ENCODE data around the gene BRD4.
A peak's percentile ranks its signal among the peaks of the same experiment; 100 is the strongest.
"Not testable (repeated sequence)": the region's sequence is repeated elsewhere in the genome, so short reads cannot be mapped to it uniquely, and the experiment has no call there.

The BRD4 gene

DNA sequence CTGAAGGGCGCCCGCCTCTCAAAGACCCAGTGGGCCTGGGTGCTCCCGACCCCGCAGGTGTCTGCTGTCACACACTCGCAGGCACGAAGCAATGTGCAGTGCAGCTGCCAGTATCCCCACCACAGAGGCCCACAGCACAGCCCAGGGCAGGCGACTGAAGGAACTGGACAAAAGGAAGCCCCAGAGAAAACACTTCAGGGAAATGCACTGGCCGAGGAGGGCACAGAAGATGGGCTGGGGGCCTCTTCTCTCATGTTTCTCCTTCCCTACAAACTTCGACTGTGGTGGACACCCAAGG is 37.2 kb upstream of the BRD4 start:
- H3K36me3 ChIP-seq (ENCODE audit: control insufficient read depth in 4 of 4, insufficient read depth in 4 of 4, low read length in 3 of 4) = peaks cover 24 to 90% (median 68%) of the 10 kb centered on the region in 4 experiments
- POLR2A ChIA-PET = interaction anchor here (1.4 kb wide), 1 partner anchor 10 kb away, joined by 3 read pairs; the partner anchor contains the start of gene AKAP8
- H3K9me3 ChIP-seq (ENCODE audit: control extremely low read depth in 1 of 5, control insufficient read depth in 4 of 5, insufficient read depth in 2 of 5, low read depth in 1 of 5, low read length in 4 of 5) = no peaks in the 10 kb centered on the region
- no peak for DNase-seq
- WGBS (ENCODE audit: insufficient coverage) = 98% methylated on average over 6 of the region's 9 CpGs
- H3K27ac ChIP-seq (ENCODE audit: insufficient read depth in 1 of 2, low read depth in 1 of 2, low read length in 2 of 2, poor library complexity in 1 of 2, severe bottlenecking in 2 of 2) = no peak overlapping the region
- H3K4me3 ChIP-seq (ENCODE audit: control insufficient read depth in 1 of 7, extremely low read depth in 1 of 7, insufficient read depth in 4 of 7, low read depth in 2 of 7, low read length in 6 of 7) = no peak overlapping the region
- no peaks in the 10 kb centered on the region for H3K27me3 ChIP-seq (replicated peaks in 2 of 5; ENCODE audit: control insufficient read depth in 4 of 5, insufficient read depth in 5 of 5, low read length in 4 of 5)
- CTCF ChIA-PET = interaction anchor here (0.5 to 0.8 kb wide), 2 partner anchors 9 to 61 kb away, joined by 3 to 4 read pairs; no protein-coding TSS in a partner anchor
- no peaks in the 10 kb centered on the region for H3K4me1 ChIP-seq (ENCODE audit: control extremely low read depth in 1 of 4, control insufficient read depth in 4 of 4, insufficient read depth in 4 of 4, low read length in 3 of 4)

DNA sequence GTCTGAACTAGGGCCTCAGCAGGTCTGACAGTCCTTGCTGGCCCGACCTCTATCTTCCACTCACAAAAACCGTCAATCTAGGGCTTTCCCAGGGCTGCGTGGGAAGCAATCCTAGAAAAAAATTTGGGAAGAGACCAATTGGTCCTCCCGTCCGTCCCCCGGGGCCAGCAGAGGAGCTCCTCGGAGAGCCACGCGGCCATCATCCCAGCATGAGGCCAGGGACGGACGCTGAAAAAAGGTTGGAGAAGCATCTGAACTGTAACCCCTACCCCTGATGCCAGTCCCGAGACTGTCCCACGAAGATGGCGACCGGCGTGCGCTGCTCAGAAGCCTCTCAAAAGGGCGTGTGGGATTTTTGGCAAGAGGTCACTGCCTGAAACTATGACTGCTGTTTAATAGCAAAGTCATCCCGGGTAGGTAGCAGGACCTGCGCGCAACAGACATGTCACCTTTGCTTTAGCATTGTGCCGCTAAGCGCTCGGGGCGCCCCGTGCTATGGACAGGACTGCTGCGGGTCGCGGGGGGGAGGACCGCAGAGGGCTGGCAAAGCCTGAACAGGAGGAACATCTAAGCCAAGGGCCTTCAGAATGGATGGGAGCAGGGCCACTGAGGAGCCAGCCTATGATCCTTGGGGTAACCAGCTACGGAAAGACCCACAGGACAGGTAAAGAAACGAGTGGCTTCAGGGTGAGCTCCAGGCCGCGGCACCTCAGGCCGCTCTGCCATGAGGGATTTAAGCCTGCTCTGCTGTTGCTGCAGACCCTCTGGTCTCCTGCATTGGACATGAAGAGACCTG is 36.7 kb upstream of the BRD4 start:
- POLR2A ChIA-PET = no interaction called here

DNA sequence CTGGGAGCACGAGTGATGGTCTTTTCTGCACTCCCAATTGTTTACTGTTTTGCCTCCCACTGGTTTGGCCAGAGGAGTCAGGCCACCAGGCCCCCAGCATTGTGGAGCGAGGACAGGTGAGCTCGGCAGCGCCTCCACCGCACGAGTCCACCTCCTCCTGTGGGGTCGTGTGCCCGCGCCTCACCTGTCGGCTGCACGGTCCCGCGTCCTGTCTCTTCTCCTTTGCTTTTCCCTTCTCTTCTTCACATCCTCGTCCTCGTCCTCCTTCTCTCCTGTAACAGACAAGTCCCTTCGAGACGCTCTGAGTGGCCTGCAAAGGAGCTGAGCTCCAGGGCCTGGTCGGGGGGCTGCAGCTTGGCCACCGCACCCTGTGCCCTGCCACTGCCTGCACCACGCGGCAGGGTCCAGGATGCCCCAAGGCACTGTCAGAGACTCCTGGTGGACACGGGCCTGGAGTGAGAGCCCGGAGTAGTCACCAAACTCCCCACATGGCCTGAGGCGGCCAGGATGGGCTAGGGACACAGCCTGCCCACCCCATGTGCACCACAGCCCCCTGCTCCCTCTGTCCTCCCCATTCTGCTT is 35.8 kb upstream of the BRD4 start:
- no peak overlapping the region for H3K4me3 ChIP-seq (ENCODE audit: control insufficient read depth in 1 of 7, extremely low read depth in 1 of 7, insufficient read depth in 4 of 7, low read depth in 2 of 7, low read length in 6 of 7)
- H3K27me3 ChIP-seq (replicated peaks in 2 of 5; ENCODE audit: control insufficient read depth in 4 of 5, insufficient read depth in 5 of 5, low read length in 4 of 5) = no peaks in the 10 kb centered on the region
- no peak for DNase-seq
- peaks cover 24 to 79% (median 57%) of the 10 kb centered on the region in 4 experiments for H3K36me3 ChIP-seq (ENCODE audit: control insufficient read depth in 4 of 4, insufficient read depth in 4 of 4, low read length in 3 of 4)
- no peak overlapping the region for H3K27ac ChIP-seq (ENCODE audit: insufficient read depth in 1 of 2, low read depth in 1 of 2, low read length in 2 of 2, poor library complexity in 1 of 2, severe bottlenecking in 2 of 2)
- POLR2A ChIA-PET = no interaction called here
- CTCF ChIA-PET = interaction anchor here (1.1 kb wide), 2 partner anchors 11 to 12 kb away, joined by 3 to 4 read pairs; partner anchors contain the start of gene AKAP8
- H3K9me3 ChIP-seq (ENCODE audit: control extremely low read depth in 1 of 5, control insufficient read depth in 4 of 5, insufficient read depth in 2 of 5, low read depth in 1 of 5, low read length in 4 of 5) = no peaks in the 10 kb centered on the region
- H3K4me1 ChIP-seq (ENCODE audit: control extremely low read depth in 1 of 4, control insufficient read depth in 4 of 4, insufficient read depth in 4 of 4, low read length in 3 of 4) = no peaks in the 10 kb centered on the region
- 94% methylated on average over 13 of the region's 24 CpGs for WGBS (ENCODE audit: insufficient coverage)

More for the DNA sequence above, 36.7 kb upstream of the BRD4 start:
- 97% methylated on average over 33 of the region's 35 CpGs for WGBS (ENCODE audit: insufficient coverage)
- H3K27me3 ChIP-seq (replicated peaks in 2 of 5; ENCODE audit: control insufficient read depth in 4 of 5, insufficient read depth in 5 of 5, low read length in 4 of 5) = no peaks in the 10 kb centered on the region
- H3K4me1 ChIP-seq (ENCODE audit: control extremely low read depth in 1 of 4, control insufficient read depth in 4 of 4, insufficient read depth in 4 of 4, low read length in 3 of 4) = no peaks in the 10 kb centered on the region
- DNase-seq = no peak
- peaks cover 24 to 88% (median 65%) of the 10 kb centered on the region in 4 experiments for H3K36me3 ChIP-seq (ENCODE audit: control insufficient read depth in 4 of 4, insufficient read depth in 4 of 4, low read length in 3 of 4)
- CTCF ChIA-PET = interaction anchor here (0.5 to 1.1 kb wide), 2 partner anchors 11 to 60 kb away, joined by 3 to 4 read pairs; partner anchors contain the start of gene AKAP8
- H3K4me3 ChIP-seq (ENCODE audit: control insufficient read depth in 1 of 7, extremely low read depth in 1 of 7, insufficient read depth in 4 of 7, low read depth in 2 of 7, low read length in 6 of 7) = no peak overlapping the region
- H3K27ac ChIP-seq (ENCODE audit: insufficient read depth in 1 of 2, low read depth in 1 of 2, low read length in 2 of 2, poor library complexity in 1 of 2, severe bottlenecking in 2 of 2) = no peak overlapping the region
- H3K9me3 ChIP-seq (ENCODE audit: control extremely low read depth in 1 of 5, control insufficient read depth in 4 of 5, insufficient read depth in 2 of 5, low read depth in 1 of 5, low read length in 4 of 5) = no peaks in the 10 kb centered on the region

DNA sequence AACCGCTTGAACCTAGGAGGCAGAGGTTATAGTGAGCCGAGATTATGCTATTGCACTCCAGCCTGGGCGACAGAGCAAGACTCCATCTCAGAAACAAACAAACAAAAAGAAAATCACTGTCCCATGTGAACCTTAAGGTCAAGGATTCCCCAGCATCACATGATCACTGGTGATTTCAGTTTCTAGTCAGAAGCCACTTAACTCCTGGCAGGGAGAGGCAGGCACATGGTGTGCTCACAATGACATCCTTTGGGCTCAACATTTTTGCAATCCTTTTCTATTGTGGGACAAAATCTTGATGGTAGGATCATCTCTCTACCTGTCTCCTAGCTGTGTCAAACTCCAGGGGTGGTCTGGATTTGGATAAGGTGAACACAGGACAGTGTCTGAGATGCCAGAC is 35.1 kb upstream of the BRD4 start:
- peaks cover 24 to 73% (median 53%) of the 10 kb centered on the region in 4 experiments for H3K36me3 ChIP-seq (ENCODE audit: control insufficient read depth in 4 of 4, insufficient read depth in 4 of 4, low read length in 3 of 4)
- H3K4me3 ChIP-seq (ENCODE audit: control insufficient read depth in 1 of 7, extremely low read depth in 1 of 7, insufficient read depth in 4 of 7, low read depth in 2 of 7, low read length in 6 of 7) = no peak overlapping the region
- no peaks in the 10 kb centered on the region for H3K4me1 ChIP-seq (ENCODE audit: control extremely low read depth in 1 of 4, control insufficient read depth in 4 of 4, insufficient read depth in 4 of 4, low read length in 3 of 4)
- H3K27me3 ChIP-seq (replicated peaks in 2 of 5; ENCODE audit: control insufficient read depth in 4 of 5, insufficient read depth in 5 of 5, low read length in 4 of 5) = no peaks in the 10 kb centered on the region
- no peaks in the 10 kb centered on the region for H3K9me3 ChIP-seq (ENCODE audit: control extremely low read depth in 1 of 5, control insufficient read depth in 4 of 5, insufficient read depth in 2 of 5, low read depth in 1 of 5, low read length in 4 of 5)
- ChIA-PET CTCF (interaction anchor here (1.1 kb wide), 1 partner anchor 11 kb away, joined by 4 read pairs; no protein-coding TSS in a partner anchor), POLR2A (no interaction called here)
- WGBS (ENCODE audit: insufficient coverage) = 100% methylated on average over 2 of the region's 3 CpGs
- no peak overlapping the region for H3K27ac ChIP-seq (ENCODE audit: insufficient read depth in 1 of 2, low read depth in 1 of 2, low read length in 2 of 2, poor library complexity in 1 of 2, severe bottlenecking in 2 of 2)
- DNase-seq = no peak

DNA sequence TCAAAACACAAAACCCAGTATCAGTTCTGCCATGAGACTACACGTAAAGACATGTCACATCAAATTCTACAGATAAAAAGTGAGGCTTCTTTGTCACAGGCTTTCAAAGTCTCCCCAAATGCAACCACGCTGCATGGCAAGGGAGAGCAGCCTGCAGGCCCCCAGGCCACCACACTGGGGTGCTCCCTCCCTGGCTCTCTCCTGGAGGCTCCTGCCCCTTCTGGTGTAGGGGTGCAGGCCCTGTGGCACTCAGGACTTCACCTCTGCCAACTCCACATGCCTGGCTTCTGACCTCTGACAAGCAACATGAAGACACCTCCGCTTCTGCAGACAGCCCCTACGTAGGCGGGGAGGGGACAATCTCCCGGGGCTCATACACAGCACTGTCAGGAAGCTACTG is 32.9 kb upstream of the BRD4 start:
- ChIA-PET POLR2A (no interaction called here), CTCF (no interaction called here)
- no peak overlapping the region for H3K27ac ChIP-seq (ENCODE audit: insufficient read depth in 1 of 2, low read depth in 1 of 2, low read length in 2 of 2, poor library complexity in 1 of 2, severe bottlenecking in 2 of 2)
- peak in 1 of 3 donors; percentile 17 for DNase-seq
- 100% methylated on average over 5 of the region's 6 CpGs for WGBS (ENCODE audit: insufficient coverage)
- H3K4me3 ChIP-seq (ENCODE audit: control insufficient read depth in 1 of 7, extremely low read depth in 1 of 7, insufficient read depth in 4 of 7, low read depth in 2 of 7, low read length in 6 of 7) = no peak overlapping the region
- H3K36me3 ChIP-seq (ENCODE audit: control insufficient read depth in 4 of 4, insufficient read depth in 4 of 4, low read length in 3 of 4) = peaks cover 21 to 71% (median 51%) of the 10 kb centered on the region in 4 experiments
- no peaks in the 10 kb centered on the region for H3K4me1 ChIP-seq (ENCODE audit: control extremely low read depth in 1 of 4, control insufficient read depth in 4 of 4, insufficient read depth in 4 of 4, low read length in 3 of 4)
- H3K27me3 ChIP-seq (replicated peaks in 2 of 5; ENCODE audit: control insufficient read depth in 4 of 5, insufficient read depth in 5 of 5, low read length in 4 of 5) = no peaks in the 10 kb centered on the region
- H3K9me3 ChIP-seq (ENCODE audit: control extremely low read depth in 1 of 5, control insufficient read depth in 4 of 5, insufficient read depth in 2 of 5, low read depth in 1 of 5, low read length in 4 of 5) = no peaks in the 10 kb centered on the region

DNA sequence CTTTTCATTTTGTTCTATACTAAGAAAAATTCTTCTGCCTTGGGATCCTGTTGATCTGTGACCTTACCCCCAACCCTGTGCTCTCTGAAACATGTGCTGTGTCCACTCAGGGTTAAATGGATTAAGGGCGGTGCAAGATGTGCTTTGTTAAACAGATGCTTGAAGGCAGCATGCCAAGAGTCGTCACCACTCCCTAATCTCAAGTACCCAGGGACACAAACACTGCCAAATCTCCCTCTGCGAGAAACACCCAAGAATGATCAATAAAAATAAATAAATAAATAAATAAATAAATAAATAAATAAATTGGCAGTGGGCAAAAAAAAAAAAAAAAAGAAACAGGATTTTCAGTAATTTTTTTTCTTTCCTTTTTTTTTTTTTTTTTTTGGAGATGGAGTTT is 31.5 kb upstream of the BRD4 start:
- CTCF ChIA-PET; H3K4me1 ChIP-seq (ENCODE audit: control extremely low read depth in 1 of 4, control insufficient read depth in 4 of 4, insufficient read depth in 4 of 4, low read length in 3 of 4): not testable (repeated sequence)
- POLR2A ChIA-PET = interaction anchor here (0.7 kb wide), 1 partner anchor 11 kb away, joined by 8 read pairs; no protein-coding TSS in a partner anchor

DNA sequence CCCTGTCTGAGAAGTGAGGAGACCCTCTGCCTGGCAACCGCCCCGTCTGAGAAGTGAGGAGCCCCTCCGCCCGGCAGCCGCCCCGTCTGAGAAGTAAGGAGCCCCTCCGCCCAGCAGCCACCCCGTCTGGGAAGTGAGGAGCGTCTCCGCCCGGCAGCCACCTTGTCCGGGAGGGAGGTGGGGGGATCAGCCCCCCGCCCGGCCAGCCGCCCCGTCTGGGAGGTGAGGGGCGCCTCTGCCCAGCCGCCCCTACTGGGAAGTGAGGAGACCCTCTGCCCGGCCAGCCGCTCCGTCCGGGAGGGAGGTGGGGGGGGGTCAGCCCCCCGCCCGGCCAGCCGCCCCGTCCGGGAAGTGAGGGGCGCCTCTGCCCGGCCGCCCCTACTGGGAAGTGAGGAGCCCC is 30.7 kb upstream of the BRD4 start:
- POLR2A ChIA-PET; CTCF ChIA-PET; DNase-seq; H3K4me1 ChIP-seq (ENCODE audit: control extremely low read depth in 1 of 4, control insufficient read depth in 4 of 4, insufficient read depth in 4 of 4, low read length in 3 of 4); H3K27ac ChIP-seq (ENCODE audit: insufficient read depth in 1 of 2, low read depth in 1 of 2, low read length in 2 of 2, poor library complexity in 1 of 2, severe bottlenecking in 2 of 2); H3K9me3 ChIP-seq (ENCODE audit: control extremely low read depth in 1 of 5, control insufficient read depth in 4 of 5, insufficient read depth in 2 of 5, low read depth in 1 of 5, low read length in 4 of 5); H3K27me3 ChIP-seq (replicated peaks in 2 of 5; ENCODE audit: control insufficient read depth in 4 of 5, insufficient read depth in 5 of 5, low read length in 4 of 5); H3K4me3 ChIP-seq (ENCODE audit: control insufficient read depth in 1 of 7, extremely low read depth in 1 of 7, insufficient read depth in 4 of 7, low read depth in 2 of 7, low read length in 6 of 7): not testable (repeated sequence)
- 98% methylated on average over 5 of the region's 30 CpGs for WGBS (ENCODE audit: insufficient coverage)
- H3K36me3 ChIP-seq (ENCODE audit: control insufficient read depth in 4 of 4, insufficient read depth in 4 of 4, low read length in 3 of 4) = peaks cover 24 to 68% (median 49%) of the 10 kb centered on the region in 4 experiments

More for the DNA sequence above, 31.5 kb upstream of the BRD4 start:
- not testable (repeated sequence) for H3K9me3 ChIP-seq (ENCODE audit: control extremely low read depth in 1 of 5, control insufficient read depth in 4 of 5, insufficient read depth in 2 of 5, low read depth in 1 of 5, low read length in 4 of 5); H3K27ac ChIP-seq (ENCODE audit: insufficient read depth in 1 of 2, low read depth in 1 of 2, low read length in 2 of 2, poor library complexity in 1 of 2, severe bottlenecking in 2 of 2); H3K4me3 ChIP-seq (ENCODE audit: control insufficient read depth in 1 of 7, extremely low read depth in 1 of 7, insufficient read depth in 4 of 7, low read depth in 2 of 7, low read length in 6 of 7); H3K27me3 ChIP-seq (replicated peaks in 2 of 5; ENCODE audit: control insufficient read depth in 4 of 5, insufficient read depth in 5 of 5, low read length in 4 of 5); DNase-seq
- WGBS (ENCODE audit: insufficient coverage) = 100% methylated on average over 1 of the region's 3 CpGs
- peaks cover 23 to 68% (median 45%) of the 10 kb centered on the region in 4 experiments for H3K36me3 ChIP-seq (ENCODE audit: control insufficient read depth in 4 of 4, insufficient read depth in 4 of 4, low read length in 3 of 4)
